GM19468 (cell line): ENCODE data around the gene FCSK.
"Not testable (repeated sequence)": the region's sequence is repeated elsewhere in the genome, so short reads cannot be mapped to it uniquely, and the experiment has no call there.

Source experiments
- ATAC-seq: cut with Tn5 transposase; IDR thresholded peaks from one replicate; pipeline ENCODE4 v1.9.1; 2021; ENCODE audit warnings: mild to moderate bottlenecking, moderate library complexity, moderate number of reproducible peaks; ENCODE audit not compliant: unreplicated experiment; ENCODE audit errors: extremely low read depth

Gene FCSK

DNA sequence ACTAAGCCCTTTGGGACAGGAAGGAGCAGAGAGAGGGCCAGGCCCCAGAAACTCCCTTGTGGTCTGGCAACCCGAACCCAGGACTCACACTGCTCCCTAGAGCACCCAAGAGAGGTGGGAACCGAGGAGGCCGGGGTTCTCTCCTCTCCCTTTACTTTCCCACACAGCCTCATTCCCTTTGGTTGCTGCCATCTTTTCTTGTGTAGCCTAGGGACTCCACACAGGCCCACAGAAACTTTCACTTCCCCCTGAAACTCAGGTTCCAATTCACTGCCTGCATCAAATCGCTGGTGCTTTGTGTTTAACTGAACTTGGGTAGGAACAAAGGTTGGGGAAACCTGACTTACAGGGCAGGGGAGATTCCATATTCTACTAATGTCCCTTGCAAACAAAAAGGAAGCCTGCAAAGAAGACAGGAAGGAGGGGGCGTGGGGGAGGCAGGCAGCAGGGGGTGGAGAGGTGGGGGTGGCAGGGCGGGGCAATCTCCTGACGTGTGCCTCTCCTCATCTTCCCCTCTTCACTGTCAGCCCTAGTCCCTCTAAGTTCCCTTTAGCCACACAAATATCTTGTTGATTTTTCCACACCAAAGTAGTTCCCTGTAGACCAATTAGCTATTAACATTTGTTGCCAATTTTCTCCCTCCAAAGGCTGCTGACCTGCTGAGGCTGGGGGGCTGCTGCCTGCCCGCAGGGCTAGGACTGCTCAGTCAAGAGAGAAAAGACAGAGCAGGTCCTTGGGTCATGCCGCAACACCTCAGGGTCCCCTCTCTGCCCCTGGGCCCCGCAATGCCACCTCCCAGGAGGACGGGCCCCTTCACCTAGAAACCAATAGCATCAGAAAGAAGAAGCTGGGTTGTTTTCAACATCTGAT is 23.5 kb upstream of the FCSK start:
- ATAC-seq, result no peak

DNA sequence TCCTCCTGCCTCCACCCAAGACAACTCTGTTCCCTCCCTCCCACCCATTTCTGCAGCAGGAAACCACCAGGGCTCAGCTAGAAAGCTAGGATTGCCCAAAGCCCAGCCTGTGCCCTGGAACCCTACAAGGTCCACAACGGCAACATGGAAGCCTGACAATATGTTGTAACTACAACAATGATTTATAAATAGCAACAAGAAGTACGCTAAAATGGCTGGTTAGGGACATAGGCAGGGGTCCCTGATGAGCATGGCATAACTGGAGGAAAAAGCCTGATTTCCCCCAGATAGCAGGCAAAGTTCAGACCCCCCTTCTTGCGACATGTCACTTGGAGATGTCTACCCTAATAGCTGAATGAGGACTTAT is 22.1 kb upstream of the FCSK start:
- no peak for ATAC-seq

DNA sequence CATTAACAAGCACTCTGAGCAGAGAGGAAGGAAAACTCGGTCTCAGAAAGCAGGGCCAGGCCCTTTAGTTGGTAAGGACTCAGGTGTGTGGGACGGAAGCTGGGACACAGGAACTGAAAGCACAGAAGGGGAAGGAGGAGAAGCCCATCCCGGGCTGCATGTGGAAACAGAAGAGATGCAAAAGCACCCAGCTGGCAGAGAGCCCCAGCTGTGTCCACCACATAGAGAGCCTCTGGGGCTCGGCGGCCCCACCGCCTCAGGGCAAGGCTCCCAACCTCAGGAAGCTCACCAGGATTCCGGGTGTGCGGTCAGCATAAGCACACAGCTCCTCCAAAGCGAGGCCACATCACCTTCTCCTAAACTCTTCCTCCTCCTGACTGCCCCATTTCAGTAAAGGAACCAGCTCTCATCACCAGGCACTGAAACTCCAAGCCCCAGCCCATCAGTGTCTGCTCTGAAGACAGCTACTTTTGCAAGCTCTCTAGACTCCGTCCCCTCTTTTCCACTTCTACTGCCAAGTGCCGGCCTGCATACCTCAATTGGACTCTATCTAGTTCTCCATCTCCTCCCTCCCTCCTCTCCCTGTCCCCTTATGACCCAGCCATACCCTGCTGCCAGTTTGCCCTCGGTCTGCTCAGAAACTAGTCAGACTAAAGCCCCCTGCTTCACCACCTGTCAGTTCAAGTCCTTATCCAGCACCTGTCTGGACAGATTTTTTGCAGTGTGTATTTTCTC is 21.5 kb upstream of the FCSK start:
- ATAC-seq, result no peak

DNA sequence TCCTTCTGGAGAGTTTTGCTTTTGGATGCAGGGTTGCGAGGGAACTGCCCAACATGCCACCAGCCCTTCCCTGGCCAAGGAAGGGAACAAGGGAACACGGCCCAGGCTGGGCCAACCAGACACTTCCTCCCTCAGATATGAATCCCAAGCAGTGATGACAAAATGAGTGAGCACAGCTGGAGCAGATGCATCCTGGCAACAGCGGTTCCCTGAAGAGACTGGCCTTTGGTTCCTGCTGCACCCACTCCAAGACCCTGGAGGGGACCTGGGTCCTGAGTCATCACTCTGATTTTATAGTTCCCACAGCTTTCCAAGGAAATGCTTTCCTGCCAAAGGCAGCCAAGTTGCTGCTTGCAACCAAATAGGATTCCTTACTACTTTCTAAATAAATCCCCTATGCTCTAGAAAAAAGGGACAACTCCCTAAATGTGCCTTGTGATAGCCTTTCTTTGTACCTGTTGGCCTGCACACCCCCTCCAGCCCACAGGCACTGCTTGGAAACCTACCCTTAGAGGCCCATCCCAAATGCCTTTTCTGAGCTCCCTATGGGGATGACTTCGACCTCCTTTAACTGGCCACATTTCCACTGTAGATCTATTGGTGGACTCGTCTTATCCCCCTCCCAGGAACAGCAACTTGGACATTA is 20.8 kb upstream of the FCSK start:
- no peak for ATAC-seq

DNA sequence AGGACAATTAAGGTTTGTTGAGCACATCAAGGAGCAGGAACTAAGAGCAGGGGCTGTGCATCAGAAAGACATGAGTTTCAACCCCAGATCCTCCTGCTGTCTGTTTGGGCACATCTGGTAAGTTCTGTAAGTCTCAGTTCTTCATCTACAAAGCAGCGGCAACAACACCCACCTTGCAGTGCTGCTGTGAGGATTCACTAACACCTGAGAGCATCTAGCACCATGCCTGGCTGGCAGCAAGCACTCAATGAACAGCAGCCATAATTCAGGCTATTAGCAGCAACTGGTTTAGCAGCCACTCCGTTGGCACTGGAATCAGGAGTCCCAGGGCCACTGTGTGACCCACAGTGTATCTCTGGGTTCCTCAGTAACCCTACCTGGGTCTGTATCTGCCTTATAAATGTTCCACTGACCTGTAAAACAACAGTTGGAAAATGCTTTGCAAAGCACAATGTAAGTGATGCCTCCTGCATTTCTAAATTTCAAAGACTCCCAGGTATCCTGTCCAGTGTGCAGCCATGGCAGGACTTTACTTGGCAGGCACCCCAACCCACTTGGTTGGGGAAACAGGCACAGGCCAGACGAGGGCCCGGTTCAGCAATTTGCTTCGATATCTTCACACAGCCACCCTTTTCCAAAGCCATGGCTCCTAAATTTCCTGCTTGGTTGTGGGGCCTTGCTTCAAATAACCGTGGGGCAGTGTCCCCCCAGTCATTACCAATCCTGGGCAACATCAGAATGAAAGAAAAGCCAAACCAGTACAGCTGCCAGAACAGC is 19.7 kb upstream of the FCSK start:
- ATAC-seq, result no peak

DNA sequence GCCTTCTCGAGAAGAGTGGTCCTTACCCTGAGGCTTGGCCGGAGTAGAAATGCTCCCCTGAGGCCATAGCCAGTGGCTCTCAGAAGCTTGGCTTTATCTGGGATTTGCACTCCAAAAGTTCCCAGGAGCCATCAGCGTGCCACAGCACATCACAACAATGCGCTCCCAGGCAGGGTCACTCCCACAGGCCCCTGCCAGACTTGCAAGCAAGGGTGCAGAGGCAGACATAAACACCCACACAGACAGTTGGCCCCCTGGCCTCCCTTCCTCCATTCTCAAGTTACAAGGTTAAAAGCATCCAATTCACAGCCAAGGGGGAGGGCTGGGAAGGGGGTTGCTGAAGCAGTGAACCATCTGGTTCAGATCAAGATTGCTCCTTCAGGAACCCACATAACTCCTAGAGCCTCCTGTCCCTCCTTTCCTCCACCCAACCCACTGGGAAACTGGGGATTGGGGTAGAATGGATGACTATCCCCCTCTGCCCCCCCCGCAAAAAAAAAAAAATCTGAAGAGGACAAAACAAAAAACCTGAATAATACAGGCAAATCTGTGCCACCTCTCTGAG is 17.3 kb upstream of the FCSK start:
- ATAC-seq, result no peak

DNA sequence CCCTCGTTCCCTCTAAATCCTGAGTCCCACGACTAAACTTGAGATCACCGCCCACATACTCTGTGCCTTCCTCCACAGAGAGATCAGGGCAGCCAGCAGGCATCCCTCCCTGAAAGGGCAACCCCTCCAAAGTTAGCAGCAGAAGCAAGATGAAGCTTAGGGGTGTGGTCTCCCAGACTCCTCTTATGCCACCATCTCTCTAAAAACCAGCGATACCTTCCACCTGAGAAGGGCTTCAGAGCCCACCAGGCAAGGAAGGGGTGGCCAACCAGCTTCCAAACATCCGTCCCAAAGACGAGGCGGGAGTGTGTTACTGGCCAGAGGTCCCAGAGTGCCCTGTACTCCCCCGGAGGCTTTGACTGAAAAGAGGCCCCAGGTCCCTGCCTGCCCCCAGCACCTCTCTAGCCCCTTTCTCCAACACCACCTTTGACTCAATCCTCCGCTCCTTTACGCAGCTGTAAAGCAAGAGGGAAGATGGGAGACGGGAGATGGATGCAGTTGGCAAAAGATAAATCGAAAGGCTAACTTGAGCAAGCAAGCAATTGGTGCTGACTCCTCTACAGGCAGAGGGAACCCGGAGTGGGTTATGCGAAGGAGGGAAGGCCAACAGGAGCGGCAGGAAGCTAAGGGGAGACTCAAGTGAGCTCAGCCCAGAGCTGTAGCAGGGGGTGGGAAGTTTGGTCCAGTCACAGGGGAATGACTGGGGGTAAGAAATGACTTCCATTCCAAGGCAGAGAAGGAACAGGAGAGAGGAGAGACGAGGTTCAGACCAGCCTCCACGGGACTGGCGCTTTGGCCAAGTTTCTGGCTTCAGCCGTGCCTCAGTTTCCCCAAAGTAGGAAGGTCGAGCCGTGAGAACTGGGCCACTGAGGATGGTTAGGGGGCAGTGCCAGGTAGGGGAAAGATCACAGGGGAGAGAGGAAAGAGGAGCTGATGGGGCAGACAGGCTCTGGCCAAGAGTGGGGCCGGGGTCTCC is 16.5 kb upstream of the FCSK start:
- no peak for ATAC-seq

DNA sequence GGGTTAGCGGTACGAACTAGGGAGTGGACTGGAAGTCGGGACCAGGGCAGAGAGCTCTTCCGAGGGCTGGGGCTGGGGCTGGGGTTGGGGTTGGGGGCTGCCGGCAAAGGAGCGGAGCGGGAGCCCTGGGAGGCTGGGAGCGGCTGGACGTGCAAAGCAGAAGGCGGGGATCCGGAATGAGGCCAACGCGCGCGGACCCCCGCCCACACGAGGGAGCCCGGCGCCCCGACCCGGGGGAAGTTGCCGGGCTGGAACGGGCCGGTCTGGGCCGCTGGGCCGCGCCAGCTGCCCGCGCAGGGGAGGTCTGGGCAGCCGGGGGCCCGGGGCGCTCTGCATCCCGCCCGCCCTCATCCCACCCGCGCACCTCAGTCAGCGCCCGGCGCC is 15.8 kb upstream of the FCSK start:
- no peak for ATAC-seq

DNA sequence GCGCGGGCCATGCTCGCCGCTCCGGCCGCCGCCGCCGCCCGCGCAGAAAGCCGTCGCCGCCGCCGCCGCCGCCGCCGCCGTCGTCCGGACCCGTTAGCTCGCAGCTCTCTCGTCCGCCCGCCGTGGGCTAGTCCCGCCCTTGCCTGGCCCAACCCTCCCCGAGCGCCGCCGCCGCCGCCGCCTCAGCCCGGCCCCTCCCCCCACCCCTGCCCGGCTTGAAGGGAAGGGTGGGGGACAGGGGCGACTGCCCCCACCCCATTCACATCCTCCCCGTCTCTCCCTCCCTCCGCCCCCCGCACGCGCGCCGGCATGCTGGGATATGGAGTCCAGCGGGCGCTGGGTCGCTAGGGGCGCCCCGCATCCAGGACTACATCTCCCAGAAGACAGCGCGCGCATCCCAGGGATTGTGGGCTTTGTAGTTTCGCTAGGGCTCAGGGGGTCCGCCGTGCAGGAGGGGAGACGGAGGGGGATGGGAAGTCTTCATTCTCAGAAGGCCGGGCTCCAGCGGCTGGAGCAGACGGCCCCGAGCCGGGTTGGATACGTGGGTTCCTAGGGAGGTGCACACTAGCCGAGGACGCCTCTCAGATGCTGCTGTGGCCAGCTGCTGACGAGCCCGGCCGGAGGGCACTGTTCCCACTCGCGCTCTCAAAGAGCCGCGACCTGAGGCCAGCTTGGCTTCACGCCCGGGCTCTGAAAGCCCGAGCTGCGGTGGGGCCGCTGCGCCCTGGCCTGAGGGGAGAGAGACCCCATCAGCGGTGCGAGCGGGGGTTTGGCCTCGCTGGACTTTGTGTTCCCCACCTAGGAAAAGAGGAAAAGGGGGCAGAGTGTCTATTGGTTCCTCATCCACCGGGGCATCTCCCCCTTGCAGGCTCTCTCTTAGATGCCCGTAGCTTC is 15.2 kb upstream of the FCSK start, which contains the start of gene ST3GAL2:
TSS of gene ST3GAL2 (minus strand) at position 132 of the 894 bp plus-strand sequence. CDS start 40,570 bp downstream, outside the sequence.
- peak; percentile 50 for ATAC-seq

DNA sequence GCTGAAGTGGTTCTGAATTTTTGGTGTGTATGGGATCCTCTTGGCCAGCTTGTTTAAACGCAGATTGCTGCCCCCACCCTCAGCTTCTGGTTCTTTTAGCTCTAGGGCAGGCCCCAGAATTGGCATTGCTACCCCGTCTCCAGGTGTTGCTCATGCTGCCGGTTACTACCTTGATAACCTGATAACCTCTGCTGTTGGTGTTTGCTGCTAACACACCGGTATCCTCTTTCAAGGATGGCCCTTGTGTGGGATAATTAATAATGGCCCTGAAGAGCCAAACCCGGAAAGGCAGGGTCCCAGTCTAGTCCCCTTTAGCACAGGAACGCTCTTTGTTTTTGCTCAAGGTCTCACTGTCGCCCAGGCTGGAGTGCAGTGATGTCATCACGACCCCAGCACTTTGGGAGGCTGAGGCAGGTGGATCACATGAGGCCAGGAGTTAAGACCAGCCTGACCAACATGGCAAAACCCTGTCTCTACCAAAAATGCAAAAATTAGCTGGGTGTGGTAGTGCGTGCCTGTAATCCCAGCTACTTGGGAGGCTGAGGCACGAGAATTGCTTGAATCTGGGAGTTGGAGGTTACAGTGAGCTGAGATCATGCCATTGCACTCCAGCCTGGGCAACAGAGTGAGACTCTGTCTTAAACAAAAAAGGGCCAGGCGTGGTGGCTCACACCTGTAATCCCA is 14.2 kb upstream of the FCSK start:
- ATAC-seq, result no peak

DNA sequence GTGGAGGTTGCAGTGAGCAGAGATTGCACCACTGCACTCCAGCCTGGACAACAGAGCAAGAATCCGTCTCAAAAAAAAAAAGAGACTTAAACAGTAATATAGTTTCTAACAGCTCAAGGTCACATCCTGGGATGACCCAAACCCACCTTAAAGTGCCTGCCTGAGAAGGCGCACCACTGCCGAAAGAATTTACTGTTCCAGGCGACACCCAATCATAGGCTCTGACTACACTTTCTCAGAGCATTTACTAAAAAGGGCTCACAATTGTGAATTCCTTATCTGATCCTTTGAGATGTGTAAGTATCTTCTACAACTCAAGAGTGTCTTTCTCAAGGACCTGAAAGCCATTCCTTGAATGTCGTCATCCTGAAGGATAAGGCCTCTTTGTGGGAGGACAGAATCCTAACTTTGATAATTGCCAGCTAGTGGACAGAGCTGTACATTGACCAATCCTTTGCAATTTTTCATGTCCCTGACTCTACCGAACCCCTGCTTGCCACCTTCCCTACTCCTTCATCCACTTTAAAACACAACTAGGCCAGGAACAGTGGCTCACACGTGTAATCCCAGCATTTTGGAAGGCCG is 12.9 kb upstream of the FCSK start:
- ATAC-seq, result no peak

DNA sequence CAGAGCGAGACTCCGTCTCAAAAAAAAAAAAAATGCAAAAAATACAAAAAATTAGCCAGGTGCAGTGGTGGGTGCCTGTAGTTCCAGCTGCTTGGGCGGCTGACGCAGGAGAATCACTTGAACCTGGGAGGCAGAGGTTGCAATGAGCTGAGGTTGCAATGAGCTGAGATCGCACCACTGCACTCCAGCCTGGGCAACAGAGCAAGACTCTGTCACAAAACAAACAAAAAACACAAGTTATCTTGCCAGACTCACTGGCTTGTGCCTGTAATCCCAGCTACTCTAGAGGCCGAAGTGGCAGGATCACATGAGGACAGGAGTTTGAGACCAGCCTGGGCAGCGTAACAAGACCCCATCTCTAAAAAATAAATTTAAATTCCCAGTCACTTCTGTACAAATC is 12.1 kb upstream of the FCSK start:
- no peak for ATAC-seq

DNA sequence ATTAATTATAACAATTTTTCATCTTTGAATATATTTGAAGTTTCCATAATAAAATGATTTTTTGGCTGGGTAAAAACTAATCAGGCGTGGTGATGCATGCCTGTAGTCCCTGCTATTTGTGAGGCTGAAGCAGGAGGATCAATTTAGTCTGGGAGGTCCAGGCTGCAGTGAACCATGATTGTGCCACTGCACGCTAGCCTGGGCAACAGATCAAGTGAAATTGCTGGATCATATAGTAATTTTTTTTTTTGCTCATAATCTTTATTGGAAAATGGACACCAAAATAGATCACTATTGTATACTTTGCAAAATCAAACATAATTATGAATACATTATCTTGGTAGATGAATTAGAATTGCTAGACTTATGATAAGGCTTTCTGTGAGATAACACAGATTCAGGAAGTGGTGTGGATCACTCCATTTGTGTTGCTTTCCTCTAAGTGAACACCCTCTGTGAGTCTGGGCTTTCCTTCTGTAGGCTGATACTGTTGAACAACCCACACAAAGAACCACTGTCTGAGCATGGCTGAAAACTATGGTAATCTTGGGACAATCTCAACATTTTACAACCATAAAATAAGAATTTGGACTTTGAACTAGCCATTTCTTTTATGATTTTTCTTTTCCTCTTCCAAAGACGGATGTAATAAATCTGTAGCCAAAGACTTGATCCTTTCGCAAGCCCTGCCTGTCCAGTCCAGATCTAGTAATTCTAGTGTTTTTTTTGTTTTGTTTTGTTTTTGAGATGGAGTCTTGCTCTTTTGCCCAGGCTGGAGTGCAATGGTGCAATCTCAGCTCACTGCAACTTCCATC is 9.9 kb upstream of the FCSK start:
- no peak for ATAC-seq

DNA sequence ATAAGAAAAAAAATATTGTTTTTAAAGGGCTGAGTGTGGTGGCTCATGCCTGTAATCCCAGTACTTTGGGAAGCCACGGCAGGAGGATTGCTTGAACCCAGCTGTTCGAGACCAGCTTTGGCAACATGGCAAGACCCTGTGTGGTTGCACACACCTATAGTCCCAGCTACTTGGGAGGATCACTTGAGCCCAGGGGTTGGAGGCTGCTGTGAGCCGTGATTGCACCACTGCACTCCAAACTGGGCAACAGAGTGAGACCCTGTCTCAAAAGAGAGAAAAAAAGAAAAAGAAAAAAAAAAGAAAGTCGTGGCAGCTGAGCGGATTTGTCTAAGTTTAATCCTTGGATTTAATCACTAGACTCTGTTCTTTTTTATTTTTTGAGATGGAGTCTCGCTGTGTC is 6.3 kb upstream of the FCSK start:
- no peak for ATAC-seq

DNA sequence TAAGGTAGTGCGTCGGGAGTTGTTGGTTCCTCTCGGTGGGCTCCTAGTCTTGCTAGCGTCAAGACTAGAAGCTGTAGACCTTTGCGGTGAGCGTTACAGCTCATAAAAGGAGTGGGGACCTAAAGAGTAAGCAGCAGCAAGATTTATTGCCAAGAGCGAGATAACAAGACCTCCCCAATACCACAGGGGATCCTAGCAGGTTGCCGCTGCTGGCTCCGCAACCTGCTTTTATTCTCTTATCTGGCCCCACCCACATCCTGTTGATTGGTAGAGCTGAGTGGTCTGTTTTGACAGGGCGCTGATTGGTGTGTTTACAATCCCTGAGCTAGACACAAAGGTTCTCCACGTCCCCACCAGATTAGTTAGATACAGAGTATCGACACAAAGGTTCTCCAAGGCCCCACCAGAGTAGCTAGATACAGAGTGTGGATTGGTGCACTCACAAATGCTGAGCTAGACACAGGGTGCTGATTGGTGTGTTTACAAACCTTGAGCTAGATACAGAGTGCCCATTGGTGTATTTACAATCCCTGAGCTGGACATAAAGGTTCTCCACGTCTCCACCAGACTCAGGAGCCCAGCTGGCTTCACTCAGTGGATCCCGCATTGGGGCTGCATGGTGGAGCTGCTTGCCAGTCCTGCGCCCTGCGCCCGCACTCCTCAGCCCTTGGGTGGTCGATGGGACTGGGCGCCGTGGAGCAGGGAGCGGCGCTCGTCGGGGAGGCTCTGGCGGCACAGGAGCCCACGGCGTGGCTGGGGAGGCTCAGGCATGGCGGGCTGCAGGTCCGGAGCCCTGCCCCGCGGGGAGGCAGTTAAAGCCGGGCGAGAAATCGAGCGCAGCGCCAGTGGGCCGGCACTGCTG is 4.0 kb upstream of the FCSK start:
- not testable (repeated sequence) for ATAC-seq
